OCI-LY1 (cell line): ENCODE results near the gene FOXN1.

Source experiments
- EZH2 ChIP-seq: fragments of 200-600 bp; sonication (generic), shearing (Covaris generic); IDR thresholded peaks from 2 replicates; pipeline ENCODE4 v1.8.0; 2017; ENCODE audit warnings: borderline replicate concordance, mixed run types, mild to moderate bottlenecking, antibody characterized with exemption, low read length, moderate library complexity, mixed read lengths
- TF ChIP-seq, protein P1 (sequence below): fragments of 200-600 bp; sonication (generic), shearing (Covaris generic); IDR thresholded peaks from 2 replicates; pipeline ENCODE4 v1.5.1; 2017; ENCODE audit warnings: mild to moderate bottlenecking, antibody characterized with exemption, low read length, moderate library complexity, mixed read lengths

DNA sequence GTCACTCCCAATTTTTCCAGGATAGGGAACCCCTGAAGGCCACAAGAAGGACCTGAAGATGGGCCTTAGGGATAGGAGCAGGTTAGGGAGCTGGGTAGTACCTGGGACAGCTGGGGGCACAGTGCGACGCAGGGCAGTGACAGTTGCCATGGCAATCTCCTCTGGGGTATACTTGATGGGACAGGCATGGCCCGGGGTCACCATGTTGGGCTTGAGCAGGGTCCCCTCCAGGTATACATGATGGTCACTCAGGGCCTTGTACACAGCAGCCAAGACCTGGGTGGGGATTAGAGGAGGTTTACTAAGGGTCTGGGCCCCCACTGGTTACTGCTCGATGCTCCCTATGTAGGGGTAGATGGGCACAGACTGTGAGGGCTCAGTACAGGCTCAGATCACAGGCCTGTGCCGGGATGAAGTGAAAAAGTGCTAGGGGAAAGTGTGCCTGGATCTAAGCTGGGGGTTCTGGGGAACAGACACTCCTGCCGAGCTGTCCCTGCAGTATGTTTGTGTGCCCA lies 67.9 kb downstream of the FOXN1 start:
- TF ChIP-seq, protein P1, sequence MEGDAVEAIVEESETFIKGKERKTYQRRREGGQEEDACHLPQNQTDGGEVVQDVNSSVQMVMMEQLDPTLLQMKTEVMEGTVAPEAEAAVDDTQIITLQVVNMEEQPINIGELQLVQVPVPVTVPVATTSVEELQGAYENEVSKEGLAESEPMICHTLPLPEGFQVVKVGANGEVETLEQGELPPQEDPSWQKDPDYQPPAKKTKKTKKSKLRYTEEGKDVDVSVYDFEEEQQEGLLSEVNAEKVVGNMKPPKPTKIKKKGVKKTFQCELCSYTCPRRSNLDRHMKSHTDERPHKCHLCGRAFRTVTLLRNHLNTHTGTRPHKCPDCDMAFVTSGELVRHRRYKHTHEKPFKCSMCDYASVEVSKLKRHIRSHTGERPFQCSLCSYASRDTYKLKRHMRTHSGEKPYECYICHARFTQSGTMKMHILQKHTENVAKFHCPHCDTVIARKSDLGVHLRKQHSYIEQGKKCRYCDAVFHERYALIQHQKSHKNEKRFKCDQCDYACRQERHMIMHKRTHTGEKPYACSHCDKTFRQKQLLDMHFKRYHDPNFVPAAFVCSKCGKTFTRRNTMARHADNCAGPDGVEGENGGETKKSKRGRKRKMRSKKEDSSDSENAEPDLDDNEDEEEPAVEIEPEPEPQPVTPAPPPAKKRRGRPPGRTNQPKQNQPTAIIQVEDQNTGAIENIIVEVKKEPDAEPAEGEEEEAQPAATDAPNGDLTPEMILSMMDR = no peak
- no peak for TF ChIP-seq EZH2
